Measurements from ENCODE around the gene MMAB. TPM values are rescaled to one million over a fixed set of nuclear protein-coding genes. Genes with fewer than 3 reads are reported as not detected.

MMAB gene
- total and polyA plus RNA-seq, 10 of the 15 experiments (the other 5 are each of a cell fraction or from before 2014, with no cell fraction given), result 10.6 to 65.3 (median 45.2) TPM

DNA sequence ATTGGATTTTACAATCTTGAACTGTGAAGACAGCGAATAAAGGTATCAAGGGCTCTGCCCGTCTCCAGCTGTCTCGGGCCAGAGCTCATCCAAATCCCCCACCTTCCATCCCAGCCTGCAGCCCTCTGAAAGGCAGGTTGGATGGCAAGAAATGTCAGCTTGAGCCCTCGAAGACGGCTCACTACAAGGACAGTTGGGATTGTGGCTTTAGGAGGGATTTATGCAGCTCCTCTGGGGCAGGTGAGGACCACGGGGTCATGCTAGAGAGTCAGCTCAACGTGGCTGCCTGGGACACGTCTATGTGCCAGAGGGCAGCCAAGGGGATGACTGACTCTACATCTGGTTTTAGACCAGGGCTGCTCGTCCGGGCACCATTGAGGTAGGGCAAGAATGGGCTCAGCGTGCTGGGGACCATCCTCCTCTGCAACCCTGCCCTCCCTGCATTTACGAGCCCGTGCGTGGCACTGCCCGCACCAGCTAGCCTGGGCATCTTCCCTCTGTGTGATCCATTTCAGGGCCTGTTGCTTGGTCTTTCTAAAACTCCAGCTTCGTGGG is 16.5 kb upstream of the MMAB start:
- H3K9ac ChIP-seq (ENCODE audit: control insufficient read depth, insufficient read depth, low read length), result no peak overlapping the region
- DNase-seq (ENCODE audit: low read depth, low spot score) (no peak), FAIRE-seq (no peak), ATAC-seq (no peak)
- H4K20me1 ChIP-seq (ENCODE audit: control insufficient read depth, insufficient read depth), result no peaks in the 10 kb centered on the region
- ChIA-PET POLR2A (interaction anchor here (0.9 kb wide), 1 partner anchor 16 kb away, joined by 3 read pairs; the partner anchor contains the start of genes MMAB and MVK), CTCF (interaction anchor here (0.6 to 2.3 kb wide), 2 partner anchors 8 to 753 kb away, joined by 3 to 10 read pairs; no protein-coding TSS in a partner anchor), RAD21 (ENCODE audit: unreplicated experiment) (no interaction called here), SMC1A (ENCODE audit: uncharacterized antibody, unreplicated experiment) (no interaction called here)
- intact Hi-C loops (cut with micrococcal nuclease; ENCODE audit: unreplicated experiment) (no loop called here), in situ Hi-C loops (cut with MboI) (loop anchor here (5.0 kb wide), 1 partner anchor 188 kb away; no protein-coding TSS in a partner anchor)
- H3K4me3 ChIP-seq, result no peak overlapping the region
- H3K4me1 ChIP-seq (ENCODE audit: control insufficient read depth, insufficient read depth, low read length), result peaks cover under 1% of the 10 kb centered on the region; the same call in 1 of the 2 replicates
- H3K9me3 ChIP-seq (replicated peaks; ENCODE audit: control insufficient read depth, insufficient read depth, low read length), result no peaks in the 10 kb centered on the region
- no peak overlapping the region for H2AFZ ChIP-seq (ENCODE audit: control insufficient read depth, low read depth, low read length)
- H3K36me3 ChIP-seq (ENCODE audit: control insufficient read depth in 2 of 2, insufficient read depth in 2 of 2, low read length in 1 of 2), result peaks cover 4 to 11% of the 10 kb centered on the region in 2 experiments; a peak in 3 of 4 replicates
- H3K27ac ChIP-seq (ENCODE audit: control insufficient read depth, insufficient read depth), result no peak overlapping the region
- no peak overlapping the region for H3K4me2 ChIP-seq (ENCODE audit: control insufficient read depth, insufficient read depth)
- 93% methylated on average over 16 of the region's 16 CpGs for WGBS (ENCODE audit: insufficient coverage, insufficient replicate concordance, low lambda C conversion rate, missing lambda C conversion rate)
- TF ChIP-seq NR2C1 (IDR thresholded peaks at IDR 0.05), result no peak
- no peak for TF ChIP-seq MTA2 (IDR thresholded peaks at IDR 0.05; ENCODE audit: low read depth)
- TF ChIP-seq, protein P1, sequence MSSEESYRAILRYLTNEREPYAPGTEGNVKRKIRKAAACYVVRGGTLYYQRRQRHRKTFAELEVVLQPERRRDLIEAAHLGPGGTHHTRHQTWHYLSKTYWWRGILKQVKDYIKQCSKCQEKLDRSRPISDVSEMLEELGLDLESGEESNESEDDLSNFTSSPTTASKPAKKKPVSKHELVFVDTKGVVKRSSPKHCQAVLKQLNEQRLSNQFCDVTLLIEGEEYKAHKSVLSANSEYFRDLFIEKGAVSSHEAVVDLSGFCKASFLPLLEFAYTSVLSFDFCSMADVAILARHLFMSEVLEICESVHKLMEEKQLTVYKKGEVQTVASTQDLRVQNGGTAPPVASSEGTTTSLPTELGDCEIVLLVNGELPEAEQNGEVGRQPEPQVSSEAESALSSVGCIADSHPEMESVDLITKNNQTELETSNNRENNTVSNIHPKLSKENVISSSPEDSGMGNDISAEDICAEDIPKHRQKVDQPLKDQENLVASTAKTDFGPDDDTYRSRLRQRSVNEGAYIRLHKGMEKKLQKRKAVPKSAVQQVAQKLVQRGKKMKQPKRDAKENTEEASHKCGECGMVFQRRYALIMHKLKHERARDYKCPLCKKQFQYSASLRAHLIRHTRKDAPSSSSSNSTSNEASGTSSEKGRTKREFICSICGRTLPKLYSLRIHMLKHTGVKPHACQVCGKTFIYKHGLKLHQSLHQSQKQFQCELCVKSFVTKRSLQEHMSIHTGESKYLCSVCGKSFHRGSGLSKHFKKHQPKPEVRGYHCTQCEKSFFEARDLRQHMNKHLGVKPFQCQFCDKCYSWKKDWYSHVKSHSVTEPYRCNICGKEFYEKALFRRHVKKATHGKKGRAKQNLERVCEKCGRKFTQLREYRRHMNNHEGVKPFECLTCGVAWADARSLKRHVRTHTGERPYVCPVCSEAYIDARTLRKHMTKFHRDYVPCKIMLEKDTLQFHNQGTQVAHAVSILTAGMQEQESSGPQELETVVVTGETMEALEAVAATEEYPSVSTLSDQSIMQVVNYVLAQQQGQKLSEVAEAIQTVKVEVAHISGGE (CRISPR knock-in tag; IDR thresholded peaks at IDR 0.05), result no peak
- no peak for TF ChIP-seq MTA3 (IDR thresholded peaks at IDR 0.05; ENCODE audit: borderline replicate concordance, low read length)
- no peak for TF ChIP-seq SREBF1 (IDR thresholded peaks at IDR 0.05; ENCODE audit: low read length)
- no peak for TF ChIP-seq ATF7 (IDR thresholded peaks at IDR 0.05; ENCODE audit: low read depth)
- TF ChIP-seq, protein P2, sequence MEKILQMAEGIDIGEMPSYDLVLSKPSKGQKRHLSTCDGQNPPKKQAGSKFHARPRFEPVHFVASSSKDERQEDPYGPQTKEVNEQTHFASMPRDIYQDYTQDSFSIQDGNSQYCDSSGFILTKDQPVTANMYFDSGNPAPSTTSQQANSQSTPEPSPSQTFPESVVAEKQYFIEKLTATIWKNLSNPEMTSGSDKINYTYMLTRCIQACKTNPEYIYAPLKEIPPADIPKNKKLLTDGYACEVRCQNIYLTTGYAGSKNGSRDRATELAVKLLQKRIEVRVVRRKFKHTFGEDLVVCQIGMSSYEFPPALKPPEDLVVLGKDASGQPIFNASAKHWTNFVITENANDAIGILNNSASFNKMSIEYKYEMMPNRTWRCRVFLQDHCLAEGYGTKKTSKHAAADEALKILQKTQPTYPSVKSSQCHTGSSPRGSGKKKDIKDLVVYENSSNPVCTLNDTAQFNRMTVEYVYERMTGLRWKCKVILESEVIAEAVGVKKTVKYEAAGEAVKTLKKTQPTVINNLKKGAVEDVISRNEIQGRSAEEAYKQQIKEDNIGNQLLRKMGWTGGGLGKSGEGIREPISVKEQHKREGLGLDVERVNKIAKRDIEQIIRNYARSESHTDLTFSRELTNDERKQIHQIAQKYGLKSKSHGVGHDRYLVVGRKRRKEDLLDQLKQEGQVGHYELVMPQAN (conservative IDR thresholded peaks at IDR 0.05), result no peak
- no peaks in the 10 kb centered on the region for H3K27me3 ChIP-seq (replicated peaks in 1 of 2; ENCODE audit: control insufficient read depth in 2 of 2, insufficient read depth in 2 of 2, low read length in 1 of 2)
- H3K79me2 ChIP-seq (ENCODE audit: control insufficient read depth, insufficient read depth, low read length), result no peaks in the 10 kb centered on the region
- no TSS peak for BruUV-seq (replicated peaks)

All from GM12878 (cell line).